Common myeloid progenitor, CD34-positive (primary cell): Measurements from ENCODE around the gene TBC1D22B.

Source experiments
- CTCF ChIA-PET: fragments of 350-600 bp; sonication (Branson Sonifier 250); formaldehyde crosslinking; loops from one replicate; lab custom pipeline; 2021; ENCODE audit warnings: antibody characterized with exemption; lab: Charles Lee
- POLR2A ChIA-PET: fragments of 350-600 bp; sonication (Branson Sonifier 250); formaldehyde crosslinking; loops from one replicate; lab custom pipeline; 2021; ENCODE audit warnings: antibody characterized with exemption; lab: Charles Lee
- DNase-seq, 3 donors: peaks; one replicate each; pipeline versions ENCODE4 v3.0.0 to v3.0.0-alpha.2; 2013
- H3K27ac ChIP-seq, 2 experiments: 1 replicate in 1 of 2; 2 replicates in 1 of 2; pipeline ENCODE4 v1.7.0; 2013; ENCODE audit warnings: inconsistent platforms in 2 of 2, low read length in 2 of 2, mild to moderate bottlenecking in 2 of 2, low read depth in 1 of 2, moderate library complexity in 1 of 2; ENCODE audit not compliant: severe bottlenecking in 2 of 2, insufficient read depth in 1 of 2, poor library complexity in 1 of 2
- H3K27me3 ChIP-seq, 5 experiments: replicated peaks in 2 of 5; 1 replicate in 3 of 5; 2 replicates in 2 of 5; pipeline versions ENCODE4 v1.6.1 to v1.7.0; 2013; ENCODE audit warnings: low read length in 4 of 5, mild to moderate bottlenecking in 2 of 5, moderate library complexity in 2 of 5, inconsistent platforms in 1 of 5; ENCODE audit not compliant: insufficient read depth in 5 of 5, control insufficient read depth in 4 of 5
- H3K36me3 ChIP-seq, 4 experiments: 1 replicate in 2 of 4; 2 replicates in 2 of 4; pipeline versions ENCODE4 v1.6.1 to v1.7.0; 2013; ENCODE audit warnings: low read length in 3 of 4, control low read depth in 1 of 4, mild to moderate bottlenecking in 1 of 4; ENCODE audit not compliant: control insufficient read depth in 4 of 4, insufficient read depth in 4 of 4
- H3K4me1 ChIP-seq, 4 experiments: 1 replicate in 3 of 4; 2 replicates in 1 of 4; pipeline versions ENCODE4 v1.6.1 to v1.7.1; 2013; ENCODE audit warnings: low read length in 3 of 4, mild to moderate bottlenecking in 3 of 4, control low read depth in 1 of 4, inconsistent platforms in 1 of 4, moderate library complexity in 1 of 4; ENCODE audit not compliant: control insufficient read depth in 4 of 4, insufficient read depth in 4 of 4; ENCODE audit errors: control extremely low read depth in 1 of 4
- H3K4me3 ChIP-seq, 7 experiments: 1 replicate in 4 of 7; 2 replicates in 3 of 7; pipeline versions ENCODE4 v1.5.1 to v1.7.0; 2013; ENCODE audit warnings: mild to moderate bottlenecking in 7 of 7, low read length in 6 of 7, moderate library complexity in 6 of 7, inconsistent platforms in 2 of 7, low read depth in 2 of 7, control low read depth in 1 of 7; ENCODE audit not compliant: insufficient read depth in 4 of 7, control insufficient read depth in 1 of 7; ENCODE audit errors: extremely low read depth in 1 of 7
- H3K9me3 ChIP-seq, 5 experiments: 1 replicate in 4 of 5; 2 replicates in 1 of 5; pipeline versions ENCODE4 v1.6.1 to v1.7.1; 2013; ENCODE audit warnings: low read length in 4 of 5, mild to moderate bottlenecking in 2 of 5, inconsistent platforms in 1 of 5, low read depth in 1 of 5, moderate library complexity in 1 of 5; ENCODE audit not compliant: control insufficient read depth in 4 of 5, insufficient read depth in 2 of 5; ENCODE audit errors: control extremely low read depth in 1 of 5
- WGBS: methylation state at CpG from one replicate; pipeline ENCODE4 v1.1.5; 2013; ENCODE audit not compliant: insufficient coverage; 5-methylcytosine and 5-hydroxymethylcytosine counted together

TBC1D22B gene

DNA sequence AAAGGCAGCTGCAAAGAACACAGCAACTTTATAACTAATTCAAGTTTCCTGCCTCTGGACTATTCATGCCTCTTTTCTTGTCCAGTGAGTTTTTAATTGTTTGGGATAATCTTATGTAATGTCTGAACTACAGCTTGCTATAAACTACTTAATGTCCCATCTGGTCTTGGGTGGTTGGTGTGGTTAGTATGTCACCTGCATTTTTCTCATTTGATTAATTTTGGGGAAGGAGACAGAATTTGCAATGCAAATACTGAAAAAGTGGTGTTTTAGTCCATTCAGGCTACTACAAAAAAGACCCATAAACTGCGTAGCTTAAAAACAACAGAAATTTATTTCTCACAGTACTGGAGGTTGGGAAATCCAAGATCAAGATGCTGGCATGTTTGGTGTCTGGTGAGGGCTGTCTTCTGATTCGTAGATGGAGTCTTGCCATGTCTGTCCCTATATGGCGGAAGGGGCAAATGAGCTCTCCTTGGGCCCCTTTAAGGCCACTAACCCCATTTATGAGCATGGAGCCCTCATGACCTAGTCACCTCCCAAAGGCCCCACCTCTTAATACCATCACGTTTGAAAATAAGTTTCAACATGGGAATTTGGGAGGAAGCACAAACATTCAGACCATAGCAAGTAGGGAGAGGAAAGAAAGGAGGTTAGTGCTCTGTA lies 118.6 kb downstream of the TBC1D22B start:
- H3K4me1 ChIP-seq, result no peaks in the 10 kb centered on the region
- no peak for DNase-seq
- H3K9me3 ChIP-seq, result no peaks in the 10 kb centered on the region
- ChIA-PET POLR2A (no interaction called here), CTCF (interaction anchor here (0.6 to 1.4 kb wide), 2 partner anchors 11 to 13 kb away, joined by 3 read pairs; no protein-coding TSS in a partner anchor)
- H3K4me3 ChIP-seq, result no peak overlapping the region
- peaks cover 15 to 68% (median 44%) of the 10 kb centered on the region in 4 experiments for H3K36me3 ChIP-seq
- no peak overlapping the region for H3K27ac ChIP-seq
- no CpG with 5 or more reads among the region's 4 CpGs for WGBS
- no peaks in the 10 kb centered on the region for H3K27me3 ChIP-seq

DNA sequence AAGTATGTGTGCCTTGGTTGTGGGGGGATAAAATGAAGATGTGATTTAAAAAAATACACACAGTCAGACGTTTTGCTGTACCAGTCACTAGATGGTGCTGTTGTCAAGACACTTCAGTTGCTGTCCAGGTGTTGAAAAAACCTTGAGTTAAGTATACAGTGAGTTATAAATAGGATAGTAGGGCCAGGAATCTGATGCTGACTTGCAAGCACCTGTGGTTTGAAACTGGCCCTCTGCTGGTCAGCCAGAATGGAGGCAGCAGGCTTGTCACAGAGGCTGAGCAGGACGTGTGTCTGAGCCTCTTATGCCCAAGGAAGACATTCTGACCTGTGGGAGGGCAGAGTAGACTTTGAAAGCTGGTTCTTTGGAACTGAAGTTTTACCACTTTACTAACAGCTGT lies 124.0 kb downstream of the TBC1D22B start:
- no peaks in the 10 kb centered on the region for H3K27me3 ChIP-seq
- H3K4me3 ChIP-seq, result no peak overlapping the region
- ChIA-PET CTCF (interaction anchor here (0.7 to 3.6 kb wide), 8 partner anchors 9 to 60 kb away, joined by 3 to 17 read pairs (median 4); no protein-coding TSS in a partner anchor), POLR2A (no interaction called here)
- peaks cover 6 to 60% (median 35%) of the 10 kb centered on the region in 4 experiments for H3K36me3 ChIP-seq
- no peaks in the 10 kb centered on the region for H3K4me1 ChIP-seq
- WGBS, result 56% methylated on average over 2 of the region's 2 CpGs
- peak; percentile 52 to 83 (median 78) for DNase-seq
- H3K27ac ChIP-seq, result no peak overlapping the region
- no peaks in the 10 kb centered on the region for H3K9me3 ChIP-seq
